Myocyte (in vitro differentiated cells): ENCODE data around the gene BANF2. TPM values are rescaled to one million over a fixed set of nuclear protein-coding genes. Genes with fewer than 3 reads are reported as not detected.
A peak's percentile ranks its signal among the peaks of the same experiment; 100 is the strongest.

Experiments used
- DNase-seq: peaks from one replicate; pipeline ENCODE4 v3.0.0-alpha.2; 2012; ENCODE audit warnings: low read depth
- total RNA-seq: library from RNA; depleted of rRNA; stranded (reverse); fragments of >200 nt; gene quantifications from 2 replicates; pipeline ENCODE4 v1.2.3, GENCODE V29; 2014

BANF2 gene
- total RNA-seq, 1 donor from 2014 or later = not detected

DNA sequence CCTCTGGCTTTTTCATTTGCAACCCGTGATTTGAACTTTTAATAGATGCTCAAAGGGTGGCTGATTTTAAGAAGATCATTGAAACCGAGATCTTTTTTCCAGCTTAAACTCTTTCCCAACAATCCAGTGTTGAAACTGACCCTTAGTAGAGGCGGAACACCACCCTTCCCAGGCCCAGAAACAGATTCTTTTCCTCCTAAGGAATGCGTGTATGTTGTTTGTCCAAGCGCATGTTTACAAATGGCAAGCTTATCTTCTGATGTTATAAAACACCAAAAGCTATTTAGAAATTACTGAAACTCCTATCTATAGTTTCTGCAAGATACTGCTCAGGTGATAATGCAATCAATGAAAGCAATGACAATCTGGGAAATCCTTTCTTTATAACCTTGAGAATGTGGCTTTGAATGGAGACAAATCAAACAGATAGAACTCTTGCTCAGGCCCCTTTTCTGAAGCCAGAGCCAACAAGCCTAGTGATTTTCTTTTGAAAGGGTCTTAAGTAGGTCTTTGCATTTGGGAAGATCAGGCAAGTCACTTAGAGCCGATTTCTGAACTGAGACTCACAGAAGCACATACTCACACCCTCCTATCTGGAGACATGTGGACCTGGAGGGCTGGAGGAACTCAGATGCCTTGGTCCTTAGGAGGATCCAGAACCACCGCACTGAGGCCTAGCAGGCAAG lies 9.1 kb downstream of the BANF2 start:
- no peak for DNase-seq

DNA sequence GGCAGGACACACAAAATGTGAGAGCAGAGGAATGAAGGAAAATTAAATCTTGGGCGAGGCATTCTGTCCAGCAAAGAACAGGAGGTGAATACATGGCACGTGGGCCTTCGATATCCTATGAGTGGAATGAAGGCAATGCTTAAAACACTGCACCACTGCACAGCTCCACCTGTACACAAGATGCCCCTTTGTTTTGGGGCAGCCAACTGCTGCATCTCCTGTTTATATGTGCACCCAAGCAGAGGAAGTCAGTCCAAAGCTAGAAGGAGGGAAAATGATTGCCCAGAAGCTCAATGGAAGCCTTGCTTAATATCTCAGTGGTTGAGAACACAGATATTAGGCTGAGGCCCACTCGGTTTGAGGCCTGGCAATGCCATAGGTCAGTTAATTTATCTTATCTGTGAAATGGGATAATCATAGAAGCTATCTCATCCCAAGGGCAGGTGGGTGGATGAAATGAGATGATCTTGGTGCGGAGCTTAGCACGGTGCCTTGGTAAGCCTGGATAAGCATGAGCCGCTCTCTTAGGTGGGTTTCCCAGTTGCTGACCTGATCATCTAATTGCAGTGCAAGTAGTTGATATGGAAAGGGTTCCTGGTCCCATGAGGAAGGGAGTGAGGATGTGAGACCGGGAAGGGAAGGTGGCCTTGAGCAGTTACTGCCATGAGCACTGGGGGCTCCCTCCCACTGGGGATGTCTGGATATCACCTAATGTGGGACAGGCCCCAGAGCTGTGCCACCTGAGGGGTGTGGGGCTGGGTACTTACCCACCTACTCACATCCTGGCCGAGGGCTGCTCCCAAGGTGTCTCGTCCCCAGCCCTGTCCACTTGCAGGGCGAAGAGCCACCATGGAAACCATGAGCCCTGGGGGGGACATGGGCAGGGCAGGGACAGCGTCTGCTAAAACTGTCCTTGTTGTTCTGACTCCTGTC lies 9.9 kb downstream of the BANF2 start:
- no peak for DNase-seq

DNA sequence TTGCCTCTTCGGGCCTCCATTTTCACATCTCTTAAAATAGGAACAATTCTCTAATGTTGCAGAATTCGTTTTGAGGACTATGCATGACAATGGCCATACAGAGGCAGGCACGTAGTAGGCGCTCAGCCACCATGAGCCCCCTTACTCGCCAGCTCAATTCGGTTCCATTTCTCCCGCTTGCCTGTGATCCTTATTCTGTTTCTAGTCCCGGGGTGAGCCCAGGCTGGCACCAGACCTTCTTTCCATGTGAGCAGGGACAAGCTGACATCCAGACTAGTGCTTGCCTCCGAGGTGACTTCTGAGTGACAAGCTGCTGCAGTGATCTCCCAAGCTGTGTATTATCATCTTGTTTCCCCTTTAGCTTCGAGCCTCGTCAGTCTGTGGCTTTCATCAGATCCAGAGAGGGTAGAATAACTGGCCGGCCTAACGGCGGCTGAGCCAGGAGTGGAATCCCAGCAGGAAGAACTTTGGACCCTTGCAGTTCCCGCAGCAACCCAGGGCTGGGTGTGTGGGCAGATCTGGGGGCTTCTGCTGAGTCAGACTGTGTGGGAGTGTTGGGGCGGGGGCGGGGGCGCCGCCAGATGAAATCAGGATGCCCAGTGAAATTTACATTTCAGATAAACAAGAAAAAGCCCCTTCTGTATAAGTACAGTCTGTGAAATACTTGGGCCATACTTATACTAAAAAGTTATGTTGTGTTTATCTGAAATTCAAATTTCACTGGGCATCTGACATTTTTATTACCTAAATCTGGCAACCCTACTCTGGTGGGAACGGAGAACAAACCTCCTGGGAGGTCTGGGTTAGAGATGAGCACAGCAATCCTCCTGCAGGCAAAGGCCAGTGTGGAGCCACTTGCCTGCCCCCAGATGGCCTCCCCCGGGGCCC lies 10.9 kb downstream of the BANF2 start:
- no peak for DNase-seq

DNA sequence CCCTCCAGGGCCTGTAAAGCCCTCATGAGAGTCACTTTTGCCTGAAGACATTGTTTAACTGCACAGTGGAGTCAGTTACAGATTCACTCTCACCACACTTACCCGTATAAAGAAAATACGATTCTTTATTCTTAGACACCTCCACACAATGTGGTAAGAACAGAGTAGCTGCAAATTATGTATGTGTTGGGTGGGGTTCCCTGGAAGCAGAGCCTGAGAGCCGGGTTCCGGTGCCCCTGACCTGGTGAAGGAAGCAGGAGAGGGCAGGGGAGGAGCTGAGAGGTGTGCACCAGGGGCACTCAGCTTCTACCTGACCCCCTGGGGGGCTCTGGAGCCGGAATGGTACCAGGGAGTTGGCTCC lies 11.5 kb downstream of the BANF2 start:
- no peak for DNase-seq

DNA sequence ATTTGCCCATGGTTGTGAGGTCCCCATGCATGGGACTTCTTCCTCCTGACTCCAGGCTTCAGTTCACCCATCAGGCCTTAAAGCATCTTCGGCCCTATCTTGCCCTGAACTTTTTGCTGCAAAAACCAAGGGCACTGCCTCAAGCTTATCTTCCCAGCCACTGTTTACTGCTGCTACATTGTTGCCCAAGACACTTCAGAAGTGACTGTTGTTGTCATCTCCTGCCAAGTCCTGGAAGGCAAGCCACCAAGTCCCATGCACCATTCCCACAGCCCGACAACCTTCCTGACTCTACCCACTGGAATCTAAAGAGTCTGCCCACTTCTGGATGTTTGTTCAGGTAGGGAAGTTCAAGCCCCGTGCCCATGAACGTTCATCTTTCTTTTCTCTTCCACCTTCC lies 12.4 kb downstream of the BANF2 start:
- no peak for DNase-seq

DNA sequence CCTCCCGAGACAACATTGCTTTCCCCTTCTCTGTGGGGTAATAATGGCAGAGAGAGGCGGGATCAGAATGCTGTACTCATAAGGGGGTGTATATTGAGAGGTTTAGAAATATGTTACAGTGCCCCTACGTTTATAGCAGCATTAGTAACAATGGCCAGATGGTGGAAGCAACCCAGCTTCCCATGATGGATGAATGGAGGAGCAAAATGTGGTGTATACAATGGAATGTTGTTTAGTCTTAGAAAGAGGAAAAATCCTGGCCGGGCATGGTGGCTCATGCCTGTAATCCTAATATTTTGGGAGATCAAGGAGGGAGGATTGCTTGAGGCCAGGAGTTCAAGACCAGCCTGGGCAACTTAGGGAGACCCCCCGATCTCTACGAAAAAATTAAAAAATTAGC lies 12.9 kb downstream of the BANF2 start:
- no peak for DNase-seq

DNA sequence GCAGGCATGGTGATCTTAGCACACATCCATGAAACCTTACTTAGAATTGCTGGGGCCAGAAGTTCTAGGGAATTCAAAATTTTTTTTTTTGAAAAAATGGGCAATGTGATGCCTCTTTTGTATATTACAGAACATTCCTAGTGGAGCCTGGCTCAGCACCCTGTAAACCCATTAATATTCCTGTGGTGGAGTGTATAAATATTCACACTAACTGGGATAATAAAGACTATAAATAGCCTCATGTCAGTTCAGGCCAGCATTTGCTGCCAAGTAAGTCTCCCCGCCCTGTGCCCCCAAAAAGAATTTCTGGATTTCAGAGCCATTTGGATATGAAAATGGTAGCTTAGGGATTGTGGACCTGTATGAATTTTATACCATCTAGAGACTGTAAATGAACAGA lies 14.8 kb downstream of the BANF2 start:
- DNase-seq = peak; percentile 3

DNA sequence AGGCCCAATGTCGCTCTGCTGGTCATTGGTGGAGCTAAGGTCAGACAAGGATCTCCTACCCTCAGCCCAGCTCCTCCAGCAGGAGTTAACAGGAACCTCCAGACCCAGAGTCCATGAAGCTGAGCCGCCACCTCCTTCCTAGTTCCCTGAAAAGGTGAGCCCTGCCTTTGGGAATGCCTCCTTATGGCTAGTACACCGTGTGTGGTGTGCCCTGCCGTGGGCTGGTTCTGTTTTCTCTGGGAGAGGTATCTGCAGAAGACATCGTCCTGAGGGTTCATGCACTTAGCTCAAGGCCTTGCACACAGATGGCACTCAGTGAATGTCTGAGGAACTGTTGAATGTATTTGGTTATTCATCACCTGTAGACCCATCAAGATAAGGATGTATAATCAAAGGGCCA lies 15.3 kb downstream of the BANF2 start:
- DNase-seq = no peak

DNA sequence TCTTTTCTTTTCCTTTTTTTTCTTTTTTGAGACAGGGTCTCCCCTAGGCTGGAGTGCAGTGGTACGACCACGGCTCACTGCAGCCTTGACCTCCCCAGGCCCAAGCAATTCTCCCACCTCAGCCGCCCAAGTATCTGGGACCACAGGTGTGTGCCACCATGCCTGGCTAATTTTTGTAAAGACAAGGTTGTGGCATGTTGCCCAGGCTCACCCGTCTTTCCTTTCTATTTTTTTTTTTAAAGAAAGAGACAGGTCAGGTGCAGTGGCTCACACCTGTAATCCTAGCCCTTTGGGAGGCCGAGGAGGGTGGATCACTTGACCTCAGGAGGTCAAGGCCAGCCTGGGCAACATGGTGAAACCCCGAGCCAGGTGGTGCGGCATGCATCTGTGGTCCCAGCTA lies 16.6 kb downstream of the BANF2 start:
- DNase-seq = no peak

DNA sequence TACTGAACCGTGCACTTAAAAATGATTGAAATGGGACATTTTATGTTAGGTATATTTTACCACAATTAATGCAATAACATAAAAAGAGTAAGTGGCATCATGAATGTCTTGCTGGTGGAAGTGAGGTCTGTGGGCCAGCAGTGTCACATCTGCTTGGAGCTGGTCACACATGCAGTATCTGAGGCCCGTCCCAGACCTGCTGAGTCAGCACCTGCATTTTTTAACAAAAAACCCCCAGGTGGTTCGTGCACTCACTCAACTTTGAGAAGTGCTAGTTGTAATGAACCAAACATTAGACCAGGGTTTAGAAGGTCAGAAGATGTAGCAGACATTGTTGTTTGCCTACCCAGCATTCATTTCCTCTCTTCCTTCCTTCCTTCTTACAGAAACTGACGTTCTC lies 21.0 kb downstream of the BANF2 start:
- no peak for DNase-seq

DNA sequence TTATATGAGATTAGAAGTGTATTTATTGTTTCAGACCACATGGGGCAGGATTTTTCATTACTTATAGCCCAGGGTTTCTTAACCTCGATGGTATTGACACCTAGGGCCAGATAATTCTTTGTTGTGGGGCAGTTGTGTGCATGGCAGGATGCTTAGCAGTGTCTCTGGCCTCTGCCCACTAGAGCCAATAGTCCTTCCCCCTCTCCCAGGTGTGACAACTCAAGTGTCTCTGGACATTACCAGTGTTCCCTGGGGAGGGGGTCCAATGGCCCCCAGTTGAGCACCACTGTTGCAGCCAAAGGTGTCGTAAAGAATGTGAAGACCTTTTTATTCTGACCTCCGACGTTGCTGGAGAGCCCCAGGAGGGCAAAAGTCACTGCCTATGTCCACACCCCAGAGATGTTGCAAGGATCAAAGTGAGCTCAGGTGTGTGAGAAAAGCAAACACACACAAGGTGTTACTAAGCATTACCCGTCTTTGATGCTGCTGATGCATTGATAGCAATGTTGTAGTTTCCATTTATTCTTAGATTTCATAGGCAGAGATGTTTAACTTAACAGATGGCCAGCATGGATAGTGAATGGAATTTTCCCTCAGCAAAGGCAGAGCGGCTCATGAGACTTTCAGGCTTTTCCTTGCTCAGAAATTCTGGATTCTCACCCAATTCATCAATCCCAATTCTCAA lies 22.2 kb downstream of the BANF2 start:
- DNase-seq = no peak

DNA sequence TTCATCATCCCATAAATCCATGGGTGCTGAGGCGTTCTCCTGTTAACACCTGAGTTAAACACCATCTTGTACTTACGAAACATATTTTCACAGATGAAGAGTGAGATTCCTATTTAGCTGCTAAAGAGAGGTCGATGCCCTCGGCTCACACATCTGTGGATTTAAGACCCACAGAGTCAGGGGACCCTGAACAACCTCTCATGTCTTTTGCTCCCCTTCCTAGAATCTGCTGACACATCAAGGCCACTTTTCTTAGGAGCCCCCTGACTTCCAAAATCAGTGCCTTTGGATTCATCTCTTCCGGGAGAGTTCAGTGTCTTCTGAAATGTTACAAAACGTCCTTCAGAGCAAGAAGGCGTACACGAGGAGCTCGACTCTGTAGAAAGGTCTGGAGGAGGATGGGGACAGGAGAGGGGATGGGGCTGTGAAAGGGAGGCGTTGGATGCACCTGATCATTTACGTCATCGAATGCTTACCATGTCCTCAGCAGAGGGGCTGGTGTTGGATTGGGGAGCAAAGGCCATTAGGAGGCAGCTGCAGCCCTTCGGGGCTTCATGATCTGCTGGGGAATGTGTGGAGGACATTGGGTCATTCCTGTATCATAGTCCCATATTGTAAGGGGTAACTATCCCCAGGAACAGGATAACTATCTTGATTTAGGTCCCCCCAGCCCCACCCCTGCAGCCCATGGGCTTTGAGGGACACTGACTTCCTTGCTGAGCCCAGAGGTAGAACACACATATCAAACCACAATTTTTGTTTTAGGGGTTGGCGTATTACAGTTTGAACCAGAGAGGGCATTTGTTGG lies 22.9 kb downstream of the BANF2 start:
- DNase-seq = no peak

DNA sequence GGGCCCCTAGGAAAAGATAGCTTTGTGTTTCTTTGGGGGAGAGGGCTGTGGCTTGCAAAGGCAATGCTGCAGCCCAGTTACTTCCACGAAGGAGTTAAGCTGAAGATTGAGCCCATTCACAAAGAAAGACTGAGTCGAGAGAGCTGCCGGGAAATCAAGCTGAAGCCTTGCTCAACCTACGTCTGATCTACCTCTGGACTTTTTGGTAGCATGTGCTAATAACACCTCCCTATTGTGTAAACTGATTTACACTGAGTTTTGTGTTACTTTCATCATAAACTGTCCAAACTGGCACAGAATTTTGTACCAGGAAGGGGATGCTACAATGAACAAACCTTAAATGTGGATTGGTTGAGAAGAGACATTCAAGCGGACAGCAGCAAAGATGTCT lies 23.5 kb downstream of the BANF2 start:
- DNase-seq = no peak

DNA sequence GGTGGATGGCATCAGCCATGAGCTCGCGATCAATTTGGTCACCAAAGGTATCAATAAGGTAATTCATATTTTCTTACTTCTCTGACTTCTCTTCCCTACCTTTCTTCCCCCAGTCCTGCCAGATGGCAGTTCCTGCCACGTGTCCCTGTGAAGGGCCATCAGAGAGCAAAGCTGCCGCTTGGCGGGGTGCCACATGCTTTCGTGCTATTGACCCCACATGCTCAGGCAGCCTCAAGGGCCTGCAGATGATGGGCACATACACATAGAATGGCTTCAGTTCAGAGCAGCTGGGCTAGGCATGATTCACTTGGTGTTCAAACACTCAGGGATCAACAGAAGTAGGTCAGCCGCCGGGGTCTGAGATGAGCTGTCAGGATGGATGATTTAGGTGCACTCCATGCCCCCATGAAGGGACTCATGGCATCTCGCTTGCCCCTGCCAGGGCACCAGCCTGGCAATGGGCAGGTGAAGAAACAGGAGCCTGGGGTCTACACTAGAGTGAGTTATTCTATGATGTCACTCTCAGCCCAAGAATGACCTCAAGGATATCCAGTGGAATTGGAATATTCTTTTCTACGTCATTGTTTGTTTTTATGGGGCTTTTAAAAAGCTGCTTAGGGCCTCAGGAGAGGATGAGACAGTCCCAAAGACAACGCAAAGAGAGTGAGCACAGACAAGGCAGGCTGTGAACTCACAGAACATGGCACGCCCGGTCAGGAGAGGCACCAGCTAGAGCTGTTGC lies 25.5 kb downstream of the BANF2 start:
- peak; percentile 44 for DNase-seq

DNA sequence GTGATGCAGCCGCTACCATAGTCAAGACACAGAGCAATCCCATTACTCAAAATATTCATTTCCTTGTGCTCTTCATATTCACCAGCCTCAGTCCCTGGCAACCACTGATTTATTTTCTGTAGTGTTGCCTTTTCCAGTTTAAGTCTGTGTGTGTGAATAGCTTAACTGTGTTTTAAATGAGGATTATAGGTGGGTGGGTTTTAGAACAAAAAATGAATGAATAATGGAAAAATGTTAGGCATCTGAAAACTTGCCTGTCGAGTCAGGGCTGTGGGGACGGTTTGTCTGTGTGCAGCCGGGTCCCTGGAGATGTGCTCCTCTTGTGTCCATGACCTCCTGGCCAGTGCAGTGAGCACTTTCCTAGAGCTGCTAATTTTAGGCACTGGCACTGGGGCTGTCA lies 27.1 kb downstream of the BANF2 start:
- DNase-seq = no peak

DNA sequence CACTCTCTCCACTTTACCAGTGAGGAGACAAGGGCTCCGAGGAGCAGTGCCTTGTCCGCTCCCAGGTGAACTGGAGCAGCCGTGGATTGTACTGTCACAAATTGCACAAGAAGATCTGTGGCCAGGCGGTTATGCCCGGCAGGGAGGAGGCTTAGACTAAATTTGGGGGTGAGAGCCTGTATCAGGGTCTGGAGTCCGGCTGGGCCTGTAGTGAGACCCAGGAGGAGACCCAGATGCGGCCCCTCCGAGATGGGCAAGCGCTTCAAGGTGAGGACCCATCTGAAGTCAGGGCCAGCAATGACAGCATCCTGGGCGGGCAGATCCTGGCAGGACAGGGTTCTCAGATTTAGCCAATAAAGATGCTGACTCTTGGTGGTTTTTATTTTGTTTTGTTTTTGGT lies 27.6 kb downstream of the BANF2 start:
- DNase-seq = no peak

DNA sequence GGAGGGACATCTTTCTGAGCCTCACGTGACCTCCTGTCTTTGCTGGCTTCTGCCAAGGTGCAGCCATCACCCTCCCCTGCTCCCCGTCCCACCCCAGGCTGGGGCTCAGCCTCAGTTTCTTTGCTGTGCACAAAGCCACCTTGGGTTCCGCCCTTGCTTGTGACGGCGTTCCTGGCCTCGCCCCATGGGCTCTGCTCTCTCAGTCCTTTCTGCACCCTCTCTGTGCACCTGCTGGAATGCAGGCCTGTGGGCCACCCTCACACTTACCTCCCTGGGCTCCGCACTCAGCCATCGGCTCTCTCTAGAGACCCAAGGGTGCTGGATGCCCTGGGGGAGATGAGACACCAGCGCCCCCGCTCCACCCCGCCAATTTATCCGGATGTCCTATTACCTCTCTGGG lies 28.3 kb downstream of the BANF2 start:
- DNase-seq = no peak

DNA sequence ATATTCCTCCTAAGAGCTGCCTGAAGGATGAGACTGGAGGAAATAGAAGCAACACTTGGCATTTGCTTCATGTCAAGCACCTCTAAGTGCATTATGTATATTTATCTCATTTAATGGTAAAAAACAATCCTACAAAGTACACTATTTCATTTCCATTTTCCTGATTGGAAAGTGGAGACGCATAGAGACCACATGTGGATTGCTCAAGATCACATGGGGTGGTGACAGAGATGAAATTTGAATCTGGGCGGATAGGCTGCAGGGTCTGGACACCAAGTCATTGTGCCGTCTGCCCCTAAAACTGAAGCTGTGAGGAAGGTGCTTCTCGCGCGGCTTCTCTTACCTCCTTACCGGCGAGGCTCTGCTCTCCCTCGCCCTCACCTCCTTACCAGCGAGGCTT lies 30.3 kb downstream of the BANF2 start:
- DNase-seq = no peak

DNA sequence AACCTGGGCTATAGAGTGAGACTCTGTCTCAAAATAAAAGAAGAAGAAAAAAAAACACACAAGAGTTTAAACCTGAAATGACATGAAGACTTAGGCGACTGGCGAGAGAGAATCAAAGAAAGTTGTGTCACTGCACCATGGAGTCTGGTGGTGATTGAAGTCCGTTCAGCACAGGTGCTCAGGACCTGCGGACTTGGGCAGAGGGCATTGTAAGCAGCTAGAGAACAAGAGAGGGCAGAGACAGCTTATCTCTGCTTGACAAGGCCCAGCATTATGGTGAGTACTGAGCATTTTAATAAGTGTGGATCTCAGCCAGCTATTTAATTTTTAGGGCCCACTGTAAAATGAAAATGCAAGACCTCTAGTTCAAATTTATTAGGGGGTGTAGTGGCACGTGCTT lies 31.5 kb downstream of the BANF2 start:
- no peak for DNase-seq
